SK-N-SH (cell line): ENCODE measurements around the gene ATP8A2. TPM values are rescaled to one million over a fixed set of nuclear protein-coding genes. Genes with fewer than 3 reads are reported as not detected.

Experiments
- CTCF ChIA-PET: fragments of 300-600, 350-600 bp; formaldehyde crosslinking; extraction: SDS; loops from one replicate; lab custom pipeline; 2021; lab: Yijun Ruan, JAX
- POLR2A ChIA-PET: fragments of 350-600 bp; sonication (Branson Sonifier 250); formaldehyde crosslinking; extraction: SDS; loops from one replicate; lab custom pipeline; 2020; ENCODE audit warnings: antibody characterized with exemption, inconsistent platforms; lab: Yijun Ruan, JAX
- DNase-seq: peaks from one replicate; pipeline ENCODE4 v3.0.0; 2012
- H2AFZ ChIP-seq: fragments of 200-600 bp; sonication (generic); 2 replicates; pipeline ENCODE4 v1.8.1; 2016; ENCODE audit warnings: antibody characterized with exemption, mild to moderate bottlenecking, low read depth
- H3F3A ChIP-seq: fragments of 200-600 bp; sonication (generic); replicated peaks from 2 replicates; pipeline ENCODE3; 2016; ENCODE audit warnings: antibody characterized with exemption, mild to moderate bottlenecking; ENCODE audit not compliant: insufficient read depth
- H3K27ac ChIP-seq, 2 experiments: fragments of 200-500 bp in 1 of 2; fragments of 200-600 bp in 1 of 2; sonication (Bioruptor generic) in 1 of 2; sonication (generic), shearing (Covaris generic) in 1 of 2; 2 replicates each; pipeline versions ENCODE4 v1.5.1 to v1.6.1; 2014 to 2016; ENCODE audit warnings: low read depth in 2 of 2, inconsistent platforms in 1 of 2, low read length in 1 of 2, mild to moderate bottlenecking in 1 of 2, mixed read lengths in 1 of 2
- H3K27me3 ChIP-seq: fragments of 200-600 bp; sonication (generic), shearing (Covaris generic); 2 replicates; pipeline ENCODE4 v1.6.1; 2016; ENCODE audit warnings: mixed run types; ENCODE audit not compliant: insufficient read depth
- H3K36me3 ChIP-seq, 2 experiments: fragments of 200-500 bp in 1 of 2; fragments of 200-600 bp in 1 of 2; sonication (Bioruptor generic) in 1 of 2; sonication (generic) in 1 of 2; replicated peaks in 1 of 2; 2 replicates each; pipeline versions ENCODE3 to v1.5.1; 2014 to 2016; ENCODE audit warnings: low read length in 1 of 2, mild to moderate bottlenecking in 1 of 2; ENCODE audit not compliant: insufficient read depth in 2 of 2, control insufficient read depth in 1 of 2
- H3K4me1 ChIP-seq, 2 experiments: fragments of 200-500 bp in 1 of 2; fragments of 200-600 bp in 1 of 2; sonication (Bioruptor generic) in 1 of 2; sonication (generic), shearing (Covaris generic) in 1 of 2; 2 replicates each; pipeline versions ENCODE4 v1.5.1 to v1.6.1; 2014 to 2016; ENCODE audit warnings: low read depth in 1 of 2, low read length in 1 of 2, mixed run types in 1 of 2; ENCODE audit not compliant: insufficient read depth in 2 of 2, control insufficient read depth in 1 of 2
- H3K4me2 ChIP-seq: fragments of 200-600 bp; sonication (generic), shearing (Covaris generic); 2 replicates; pipeline ENCODE4 v1.6.1; 2017; ENCODE audit warnings: mixed run types
- H3K4me3 ChIP-seq, 2 experiments: fragments of 200-500 bp in 1 of 2; fragments of 200-600 bp in 1 of 2; sonication (Bioruptor generic) in 1 of 2; sonication (generic), shearing (Covaris generic) in 1 of 2; 2 replicates each; pipeline versions ENCODE4 v1.5.1 to v1.8.1; 2014 to 2016; ENCODE audit warnings: low read depth in 2 of 2, inconsistent platforms in 1 of 2, low read length in 1 of 2, mild to moderate bottlenecking in 1 of 2, mixed read lengths in 1 of 2, moderate library complexity in 1 of 2
- H3K79me2 ChIP-seq: fragments of 200-600 bp; sonication (generic); 2 replicates; pipeline ENCODE4 v1.8.1; 2017; ENCODE audit warnings: mild to moderate bottlenecking; ENCODE audit not compliant: insufficient read depth
- H3K9ac ChIP-seq: fragments of 200-600 bp; sonication (generic); 2 replicates; pipeline ENCODE4 v1.6.1; 2017; ENCODE audit warnings: mixed run types
- H3K9me2 ChIP-seq: fragments of 200-600 bp; sonication (generic); 2 replicates; pipeline ENCODE4 v1.6.1; 2017; ENCODE audit warnings: mixed run types
- H3K9me3 ChIP-seq: fragments of 200-600 bp; sonication (generic); 2 replicates; pipeline ENCODE4 v1.6.1; 2017; ENCODE audit warnings: mixed run types, mild to moderate bottlenecking, moderate library complexity
- H4K20me1 ChIP-seq: fragments of 200-600 bp; sonication (generic); 2 replicates; pipeline ENCODE4 v1.6.1; 2017; ENCODE audit warnings: mild to moderate bottlenecking, mixed run types; ENCODE audit not compliant: insufficient read depth
- CHD2 ChIP-seq: fragments of 150-350 bp; IDR thresholded peaks from 2 replicates; pipeline ENCODE4 v1.6.1; 2018; ENCODE audit warnings: low read length; ENCODE audit not compliant: partially characterized antibody
- ELF1 ChIP-seq: IDR thresholded peaks from 2 replicates; pipeline ENCODE4 v1.4.0; 2012
- GABPA ChIP-seq: IDR thresholded peaks from 2 replicates; pipeline ENCODE4 v1.4.0; 2012; ENCODE audit warnings: low read depth, mild to moderate bottlenecking
- GATA2 ChIP-seq: sonication (generic); formaldehyde crosslinking; IDR thresholded peaks from 2 replicates; pipeline ENCODE4 v1.5.0; 2020; ENCODE audit warnings: mild to moderate bottlenecking, missing genetic modification reagents
- JUND ChIP-seq: IDR thresholded peaks from 2 replicates; pipeline ENCODE4 v1.4.0; 2012
- MEF2A ChIP-seq: IDR thresholded peaks from 2 replicates; pipeline ENCODE4 v1.4.0; 2012; ENCODE audit warnings: low read depth, borderline replicate concordance
- NRF1 ChIP-seq: IDR thresholded peaks from 2 replicates; pipeline ENCODE4 v1.6.1; 2012; ENCODE audit warnings: low read depth, mild to moderate bottlenecking, low read length
- POLR2AphosphoS5 ChIP-seq: IDR thresholded peaks from 2 replicates; pipeline ENCODE4 v1.6.1; 2012; ENCODE audit warnings: low read depth, low read length
- RAD21 ChIP-seq: IDR thresholded peaks from 2 replicates; pipeline ENCODE4 v1.6.1; 2012; ENCODE audit warnings: mild to moderate bottlenecking, low read length
- RFX5 ChIP-seq: IDR thresholded peaks from 2 replicates; pipeline ENCODE4 v1.6.1; 2012; ENCODE audit warnings: mild to moderate bottlenecking, improper control_type of control experiment, low read length
- SMC3 ChIP-seq: IDR thresholded peaks from 2 replicates; pipeline ENCODE4 v1.6.1; 2012; ENCODE audit warnings: low read depth, low read length, improper control_type of control experiment
- TCF12 ChIP-seq: IDR thresholded peaks from 2 replicates; pipeline ENCODE4 v1.4.0; 2012
- TEAD4 ChIP-seq: IDR thresholded peaks from 2 replicates; pipeline ENCODE4 v1.4.0; 2012; ENCODE audit warnings: mild to moderate bottlenecking, borderline replicate concordance; ENCODE audit not compliant: insufficient read depth
- YY1 ChIP-seq: IDR thresholded peaks from 2 replicates; pipeline ENCODE4 v1.4.0; 2012; ENCODE audit warnings: low read depth, mild to moderate bottlenecking
- WGBS: methylation state at CpG from one replicate; pipeline ENCODE4 v1.1.6; 2017; ENCODE audit warnings: low lambda C conversion rate; 5-methylcytosine and 5-hydroxymethylcytosine counted together
- polyA plus RNA-seq, 3 experiments: library from polyadenylated mRNA; depleted of rRNA; stranded (reverse); fragments of >200 nt; gene quantifications; 2 replicates each; pipeline ENCODE4 v1.2.3, GENCODE V29; 2012
- TF ChIP-seq, protein P1 (sequence below): IDR thresholded peaks from 2 replicates; pipeline ENCODE4 v1.6.1; 2012; ENCODE audit warnings: mild to moderate bottlenecking, low read depth, low read length, moderate library complexity
- TF ChIP-seq, protein P2 (sequence below): IDR thresholded peaks from 2 replicates; pipeline ENCODE4; 2012
- TF ChIP-seq, protein P3 (sequence below): IDR thresholded peaks from 2 replicates; pipeline ENCODE4 v1.4.0; 2012; ENCODE audit warnings: low read depth
- TF ChIP-seq, protein P4 (sequence below): IDR thresholded peaks from 2 replicates; pipeline ENCODE4 v1.4.0; 2012; ENCODE audit warnings: low read depth, borderline replicate concordance
- TF ChIP-seq, protein P5 (sequence below): IDR thresholded peaks from 2 replicates; pipeline ENCODE4 v1.4.0; 2012; ENCODE audit warnings: low read depth, borderline replicate concordance

Gene ATP8A2
- polyA plus RNA-seq, 1 of the 3 experiments (the other 2 are of a cell fraction): 0.02 TPM

DNA sequence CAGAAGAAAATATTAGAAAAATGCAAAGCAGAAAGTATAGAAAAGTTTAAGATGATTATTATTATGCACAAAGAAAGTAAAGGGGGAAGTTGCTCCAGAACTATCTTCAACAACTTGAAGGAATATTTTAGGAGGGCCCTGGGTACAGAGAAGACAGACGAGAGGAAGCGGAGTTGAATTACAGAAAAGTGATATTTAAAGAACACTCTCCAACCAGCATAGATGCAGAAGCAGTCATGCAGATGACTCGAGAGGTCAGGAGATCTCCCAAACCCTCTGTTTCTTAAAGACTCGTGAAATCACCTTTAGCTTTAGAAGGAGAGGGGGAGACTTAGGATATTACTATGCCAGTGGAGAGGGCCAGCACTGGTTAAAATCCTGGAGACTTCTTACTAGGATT, 688.6 kb downstream of the ATP8A2 start:
- ChIA-PET CTCF (no interaction called here), POLR2A (no interaction called here)

DNA sequence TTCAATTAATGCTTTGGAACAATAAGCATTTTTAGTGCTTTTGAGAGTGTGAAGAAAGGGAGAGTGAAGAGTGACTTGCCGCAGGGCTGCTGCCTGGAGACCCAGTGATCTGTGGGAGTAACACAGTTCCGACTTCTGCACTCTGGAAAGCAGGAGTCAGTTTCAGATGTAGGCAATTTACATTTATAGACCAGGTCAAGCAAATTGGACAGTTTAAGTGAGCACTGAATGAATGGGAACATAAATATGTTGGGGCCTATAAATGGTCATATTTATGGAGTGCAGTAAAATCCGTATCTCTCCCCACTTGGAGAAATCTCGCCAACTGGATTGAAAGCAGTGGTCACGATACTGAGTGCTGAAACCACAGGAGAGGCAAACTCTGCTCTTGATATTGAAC, 689.5 kb downstream of the ATP8A2 start:
- Histone ChIP-seq H3K9ac (no peak overlapping the region), H4K20me1 (no peaks in the 10 kb centered on the region), H3K9me2 (no peaks in the 10 kb centered on the region), H2AFZ (no peak overlapping the region), H3K27me3 (no peaks in the 10 kb centered on the region), H3K4me3 (no peak overlapping the region), H3K27ac (no peak overlapping the region), H3K36me3 (no peaks in the 10 kb centered on the region), H3F3A (no peaks in the 10 kb centered on the region), H3K4me2 (no peak overlapping the region), H3K4me1 (no peaks in the 10 kb centered on the region), H3K9me3 (no peaks in the 10 kb centered on the region), H3K79me2 (no peaks in the 10 kb centered on the region)
- CTCF ChIA-PET: interaction anchor here (1.4 to 3.2 kb wide), 6 partner anchors 10 to 494 kb away, joined by 3 to 41 read pairs (median 6); partner anchors contain the start of gene SHISA2
- POLR2A ChIA-PET: no interaction called here
- WGBS: 27% methylated on average over 5 of the region's 5 CpGs
- DNase-seq: no peak
- TF ChIP-seq JUND: no peak
- TF ChIP-seq MEF2A: no peak
- no peak for TF ChIP-seq TCF12
- no peak for TF ChIP-seq POLR2AphosphoS5
- TF ChIP-seq ELF1: no peak
- TF ChIP-seq, protein P1, sequence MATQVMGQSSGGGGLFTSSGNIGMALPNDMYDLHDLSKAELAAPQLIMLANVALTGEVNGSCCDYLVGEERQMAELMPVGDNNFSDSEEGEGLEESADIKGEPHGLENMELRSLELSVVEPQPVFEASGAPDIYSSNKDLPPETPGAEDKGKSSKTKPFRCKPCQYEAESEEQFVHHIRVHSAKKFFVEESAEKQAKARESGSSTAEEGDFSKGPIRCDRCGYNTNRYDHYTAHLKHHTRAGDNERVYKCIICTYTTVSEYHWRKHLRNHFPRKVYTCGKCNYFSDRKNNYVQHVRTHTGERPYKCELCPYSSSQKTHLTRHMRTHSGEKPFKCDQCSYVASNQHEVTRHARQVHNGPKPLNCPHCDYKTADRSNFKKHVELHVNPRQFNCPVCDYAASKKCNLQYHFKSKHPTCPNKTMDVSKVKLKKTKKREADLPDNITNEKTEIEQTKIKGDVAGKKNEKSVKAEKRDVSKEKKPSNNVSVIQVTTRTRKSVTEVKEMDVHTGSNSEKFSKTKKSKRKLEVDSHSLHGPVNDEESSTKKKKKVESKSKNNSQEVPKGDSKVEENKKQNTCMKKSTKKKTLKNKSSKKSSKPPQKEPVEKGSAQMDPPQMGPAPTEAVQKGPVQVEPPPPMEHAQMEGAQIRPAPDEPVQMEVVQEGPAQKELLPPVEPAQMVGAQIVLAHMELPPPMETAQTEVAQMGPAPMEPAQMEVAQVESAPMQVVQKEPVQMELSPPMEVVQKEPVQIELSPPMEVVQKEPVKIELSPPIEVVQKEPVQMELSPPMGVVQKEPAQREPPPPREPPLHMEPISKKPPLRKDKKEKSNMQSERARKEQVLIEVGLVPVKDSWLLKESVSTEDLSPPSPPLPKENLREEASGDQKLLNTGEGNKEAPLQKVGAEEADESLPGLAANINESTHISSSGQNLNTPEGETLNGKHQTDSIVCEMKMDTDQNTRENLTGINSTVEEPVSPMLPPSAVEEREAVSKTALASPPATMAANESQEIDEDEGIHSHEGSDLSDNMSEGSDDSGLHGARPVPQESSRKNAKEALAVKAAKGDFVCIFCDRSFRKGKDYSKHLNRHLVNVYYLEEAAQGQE: no peak
- no peak for TF ChIP-seq TEAD4

More for the DNA sequence above, 688.6 kb downstream of the ATP8A2 start:
- Histone ChIP-seq H3K9me2 (no peaks in the 10 kb centered on the region), H3K9ac (no peak overlapping the region), H4K20me1 (no peaks in the 10 kb centered on the region), H3F3A (no peaks in the 10 kb centered on the region), H3K79me2 (no peaks in the 10 kb centered on the region), H3K4me3 (no peak overlapping the region), H3K4me2 (no peak overlapping the region), H2AFZ (no peak overlapping the region), H3K27me3 (no peaks in the 10 kb centered on the region)
- WGBS: 33% methylated on average over 4 of the region's 4 CpGs
- TF ChIP-seq CHD2: no peak
- no peak for TF ChIP-seq TEAD4
- TF ChIP-seq YY1: no peak
- TF ChIP-seq, protein P2, sequence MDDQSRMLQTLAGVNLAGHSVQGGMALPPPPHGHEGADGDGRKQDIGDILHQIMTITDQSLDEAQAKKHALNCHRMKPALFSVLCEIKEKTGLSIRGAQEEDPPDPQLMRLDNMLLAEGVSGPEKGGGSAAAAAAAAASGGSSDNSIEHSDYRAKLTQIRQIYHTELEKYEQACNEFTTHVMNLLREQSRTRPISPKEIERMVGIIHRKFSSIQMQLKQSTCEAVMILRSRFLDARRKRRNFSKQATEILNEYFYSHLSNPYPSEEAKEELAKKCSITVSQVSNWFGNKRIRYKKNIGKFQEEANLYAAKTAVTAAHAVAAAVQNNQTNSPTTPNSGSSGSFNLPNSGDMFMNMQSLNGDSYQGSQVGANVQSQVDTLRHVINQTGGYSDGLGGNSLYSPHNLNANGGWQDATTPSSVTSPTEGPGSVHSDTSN: no peak
- no peak for TF ChIP-seq GATA2 (CRISPR knock-in tag)
- no peak for TF ChIP-seq NRF1
- no peak for TF ChIP-seq RFX5
- no peak for TF ChIP-seq RAD21
- no peak for TF ChIP-seq GABPA
- TF ChIP-seq, protein P3, sequence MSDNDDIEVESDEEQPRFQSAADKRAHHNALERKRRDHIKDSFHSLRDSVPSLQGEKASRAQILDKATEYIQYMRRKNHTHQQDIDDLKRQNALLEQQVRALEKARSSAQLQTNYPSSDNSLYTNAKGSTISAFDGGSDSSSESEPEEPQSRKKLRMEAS: no peak
- TF ChIP-seq, protein P4, sequence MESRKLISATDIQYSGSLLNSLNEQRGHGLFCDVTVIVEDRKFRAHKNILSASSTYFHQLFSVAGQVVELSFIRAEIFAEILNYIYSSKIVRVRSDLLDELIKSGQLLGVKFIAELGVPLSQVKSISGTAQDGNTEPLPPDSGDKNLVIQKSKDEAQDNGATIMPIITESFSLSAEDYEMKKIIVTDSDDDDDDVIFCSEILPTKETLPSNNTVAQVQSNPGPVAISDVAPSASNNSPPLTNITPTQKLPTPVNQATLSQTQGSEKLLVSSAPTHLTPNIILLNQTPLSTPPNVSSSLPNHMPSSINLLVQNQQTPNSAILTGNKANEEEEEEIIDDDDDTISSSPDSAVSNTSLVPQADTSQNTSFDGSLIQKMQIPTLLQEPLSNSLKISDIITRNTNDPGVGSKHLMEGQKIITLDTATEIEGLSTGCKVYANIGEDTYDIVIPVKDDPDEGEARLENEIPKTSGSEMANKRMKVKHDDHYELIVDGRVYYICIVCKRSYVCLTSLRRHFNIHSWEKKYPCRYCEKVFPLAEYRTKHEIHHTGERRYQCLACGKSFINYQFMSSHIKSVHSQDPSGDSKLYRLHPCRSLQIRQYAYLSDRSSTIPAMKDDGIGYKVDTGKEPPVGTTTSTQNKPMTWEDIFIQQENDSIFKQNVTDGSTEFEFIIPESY: no peak
- TF ChIP-seq, protein P5, sequence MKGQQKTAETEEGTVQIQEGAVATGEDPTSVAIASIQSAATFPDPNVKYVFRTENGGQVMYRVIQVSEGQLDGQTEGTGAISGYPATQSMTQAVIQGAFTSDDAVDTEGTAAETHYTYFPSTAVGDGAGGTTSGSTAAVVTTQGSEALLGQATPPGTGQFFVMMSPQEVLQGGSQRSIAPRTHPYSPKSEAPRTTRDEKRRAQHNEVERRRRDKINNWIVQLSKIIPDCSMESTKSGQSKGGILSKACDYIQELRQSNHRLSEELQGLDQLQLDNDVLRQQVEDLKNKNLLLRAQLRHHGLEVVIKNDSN: no peak
- no peak for TF ChIP-seq SMC3
- TF ChIP-seq, all 33 proteins: peak for 0
- Histone ChIP-seq H3K4me1 (no peaks in the 10 kb centered on the region), H3K36me3 (no peaks in the 10 kb centered on the region), H3K9me3 (no peaks in the 10 kb centered on the region), H3K27ac (no peak overlapping the region)
- no peak for DNase-seq
